ENCODE data around the gene ZRANB3.

GRCh38 chr2:135125940-135126339, 405.1 kb downstream of the ZRANB3 start:
- no peak for TF ChIP-seq EZH2phosphoT487 (IDR thresholded peaks at IDR 0.05; ENCODE audit: low read depth)
- TF ChIP-seq CTCF (IDR thresholded peaks at IDR 0.05; ENCODE audit: low read depth, low read length), result no peak

All from OCI-LY3 (cell line).